Limb (tissue), 2 donors: ENCODE data around the gene APOL6.
A peak's percentile ranks its signal among the peaks of the same experiment; 100 is the strongest.
"Not testable (repeated sequence)": the region's sequence is repeated elsewhere in the genome, so short reads cannot be mapped to it uniquely, and the experiment has no call there.

Experiments
- DNase-seq, 2 donors: peaks; one replicate each; pipeline ENCODE4 v3.0.0-alpha.2; 2016; ENCODE audit errors: extremely low spot score in 2 of 2

Gene APOL6

DNA sequence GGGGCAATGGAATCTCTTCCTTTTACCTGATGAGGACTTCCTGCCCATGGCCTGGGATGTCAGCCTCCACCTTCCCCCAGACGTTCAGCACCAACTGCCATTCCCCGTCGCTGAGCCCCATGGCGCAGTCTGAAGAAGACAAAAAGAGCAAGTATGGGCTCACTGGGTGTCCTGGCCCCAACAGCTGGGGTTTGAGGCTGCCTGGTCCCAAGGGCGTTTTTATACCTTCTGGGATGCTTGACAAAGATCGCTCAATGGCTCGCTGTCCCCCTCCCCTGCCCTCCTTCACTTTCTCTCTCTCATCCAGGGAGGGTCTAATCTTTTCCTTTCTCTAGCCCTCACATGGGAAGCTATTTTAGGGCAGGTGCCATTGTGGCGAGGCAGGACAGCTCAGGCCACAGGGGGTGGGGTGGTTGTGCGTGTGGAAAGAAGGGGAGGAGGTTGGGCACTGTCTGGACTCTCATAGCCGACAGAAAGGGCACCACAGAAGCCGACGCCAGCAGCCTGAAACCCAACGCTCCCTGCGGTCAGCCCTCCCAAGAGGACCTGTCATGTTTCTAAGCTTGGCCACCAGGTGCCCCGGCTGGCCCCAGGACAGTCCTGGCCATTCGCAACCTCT is 31.0 kb upstream of the APOL6 start, which contains the start of gene MB:
Gene MB, minus strand, starts transcription at position 193 of the 619 bp plus-strand sequence. Its CDS starts 72 bp downstream, at position 121.
- no peak for DNase-seq

DNA sequence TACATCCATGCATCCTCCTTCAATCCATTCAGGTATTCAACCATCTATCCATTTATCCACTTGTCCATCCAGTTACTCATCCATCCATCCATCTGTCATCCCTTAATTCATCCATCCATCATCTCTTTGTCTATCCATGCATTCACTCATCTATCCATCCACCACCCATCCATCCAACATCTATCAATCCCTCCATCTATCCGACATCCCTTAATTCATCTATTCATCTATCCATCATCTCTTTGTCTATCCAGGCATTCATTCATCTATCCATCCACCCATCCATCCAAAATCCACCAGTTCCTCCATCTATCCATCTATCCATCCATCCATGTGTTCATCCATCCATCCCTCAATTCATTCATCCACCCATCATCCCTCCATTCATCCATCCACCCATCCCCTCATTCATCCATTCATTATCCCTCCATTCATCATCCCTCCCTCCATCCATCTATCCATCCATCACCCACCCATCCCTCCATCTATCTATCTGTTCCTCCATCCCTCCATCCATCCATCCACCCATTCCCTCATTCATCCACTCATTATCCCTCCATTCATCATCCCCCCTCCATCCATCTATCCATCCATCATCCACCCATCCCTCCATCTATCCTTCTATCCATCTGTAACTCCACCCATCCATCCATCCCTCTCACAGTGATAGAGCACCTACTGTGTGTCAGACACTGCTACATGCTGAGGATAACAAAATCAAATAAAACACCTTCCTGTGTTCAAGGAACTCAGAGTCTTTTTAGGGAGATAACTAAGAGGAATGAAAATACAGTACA is 29.6 kb upstream of the APOL6 start:
- no peak for DNase-seq

DNA sequence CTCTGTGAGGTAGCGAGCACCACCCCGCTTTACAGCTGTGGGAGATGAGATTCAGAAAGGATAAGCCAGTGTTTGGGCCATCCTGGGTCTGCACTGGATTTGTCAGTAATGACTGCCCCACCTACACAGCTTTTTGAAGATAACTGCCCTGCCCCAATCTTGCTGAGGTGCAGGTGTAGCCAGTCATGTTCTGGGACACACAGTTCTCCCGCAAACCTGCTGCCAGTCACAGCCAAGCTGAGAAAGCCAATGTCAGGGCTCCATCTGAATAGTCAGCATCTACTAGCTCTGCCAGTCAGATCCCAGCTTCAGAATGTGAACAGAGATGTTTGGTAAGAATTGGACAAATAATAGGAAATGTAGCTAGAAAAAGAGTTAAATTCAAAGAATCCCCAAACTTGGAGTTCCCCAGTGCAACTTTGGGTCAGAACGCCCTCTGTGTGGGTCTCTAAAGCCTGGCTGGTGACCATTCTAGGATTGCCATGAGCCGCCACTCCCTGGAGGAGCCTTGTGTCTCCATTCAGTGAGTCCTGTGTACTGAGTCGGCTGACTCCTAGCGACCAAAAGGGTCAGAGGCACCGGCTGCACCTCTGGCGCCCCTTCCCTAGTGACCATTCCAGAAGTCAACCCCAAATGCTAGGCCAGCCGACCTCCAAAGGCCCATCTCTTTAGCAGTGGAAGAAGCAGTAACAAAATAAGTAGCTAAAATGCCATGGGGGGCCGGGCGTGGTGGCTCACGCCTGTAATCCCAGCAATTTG is 28.7 kb upstream of the APOL6 start:
- no peak for DNase-seq

DNA sequence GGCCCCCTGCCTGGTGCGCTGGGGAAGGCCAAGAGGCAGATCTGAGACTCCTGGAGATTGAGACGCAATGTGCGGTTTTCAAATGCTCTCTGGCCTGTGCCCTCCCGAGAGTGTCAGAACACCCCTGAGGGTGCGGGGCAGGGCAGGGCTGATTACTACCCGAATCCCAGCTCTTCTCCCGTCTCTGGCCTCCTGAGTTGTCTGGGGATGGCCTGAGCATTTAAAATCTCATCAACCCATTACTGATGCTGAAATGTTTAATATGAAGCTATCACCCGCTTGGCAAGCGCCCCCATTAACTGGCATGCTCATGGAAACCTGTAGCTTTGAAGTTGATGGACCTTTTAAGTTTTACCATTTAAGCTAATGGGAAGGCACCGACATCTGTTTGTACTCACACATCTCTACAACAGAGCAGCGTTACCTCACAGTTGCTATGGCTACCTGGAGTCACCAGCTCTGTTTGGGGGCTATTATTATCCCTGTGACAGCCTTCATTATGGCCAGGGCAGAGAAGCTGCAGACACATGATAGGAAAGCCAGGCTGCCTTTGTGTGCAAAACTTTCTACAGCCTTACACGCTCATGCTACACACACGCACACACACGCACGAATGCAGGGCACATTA is 27.5 kb upstream of the APOL6 start:
- peak; percentile 56 to 70 for DNase-seq

DNA sequence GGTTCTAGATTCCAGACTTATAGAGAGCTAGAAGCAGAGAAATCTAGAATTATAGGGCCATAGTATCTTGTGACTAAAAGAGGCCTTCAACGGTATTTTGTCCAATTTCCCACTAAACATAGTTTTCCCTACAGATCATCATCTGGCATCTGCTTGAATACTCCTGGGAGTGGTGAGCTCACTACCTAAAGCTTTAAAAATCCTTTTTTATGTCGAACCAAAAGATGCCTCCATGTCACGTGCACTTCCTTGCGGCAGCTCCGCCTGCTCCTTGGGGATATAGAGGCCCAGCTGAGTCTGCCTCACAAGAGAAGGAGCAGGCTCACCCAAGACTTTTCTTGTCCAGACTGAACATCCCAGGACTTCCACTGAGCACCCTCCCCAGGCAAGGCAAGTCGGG is 26.8 kb upstream of the APOL6 start:
- DNase-seq = no peak

DNA sequence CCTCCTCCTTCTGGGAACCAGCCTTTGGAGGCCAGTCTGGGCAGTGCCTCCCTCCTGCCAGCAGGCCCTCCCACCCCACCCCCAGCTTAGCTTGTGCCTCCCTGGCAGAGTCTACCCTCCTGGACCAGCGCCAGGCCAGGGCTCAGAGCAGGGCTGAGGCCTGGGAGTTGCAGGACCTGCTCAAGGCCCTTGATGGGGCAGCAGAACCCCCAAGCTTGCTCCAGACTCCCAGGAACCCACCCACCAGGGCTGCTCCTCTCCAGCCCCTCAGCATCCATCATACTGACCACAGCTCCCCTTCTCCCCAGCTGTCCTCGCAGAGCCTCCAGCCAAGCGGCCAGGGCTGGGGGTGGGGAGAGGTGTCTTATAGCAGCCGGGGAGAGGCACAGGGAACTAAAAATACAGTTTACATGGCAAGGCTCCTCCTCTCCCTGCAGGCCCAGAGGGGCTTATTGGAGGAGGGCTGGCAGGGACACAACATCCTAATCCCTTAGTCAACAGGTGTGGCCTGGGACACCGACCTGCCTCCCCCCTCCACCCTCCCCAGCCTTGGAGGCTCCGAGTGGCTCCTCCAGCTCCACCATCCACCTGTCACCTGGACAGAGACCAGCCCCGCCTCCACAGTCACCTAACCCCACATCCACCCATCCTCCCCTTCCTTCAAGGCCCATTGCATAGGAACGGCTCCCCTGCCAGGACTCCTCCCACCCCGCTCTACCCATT is 25.9 kb upstream of the APOL6 start:
- DNase-seq = peak; percentile 50 to 68

DNA sequence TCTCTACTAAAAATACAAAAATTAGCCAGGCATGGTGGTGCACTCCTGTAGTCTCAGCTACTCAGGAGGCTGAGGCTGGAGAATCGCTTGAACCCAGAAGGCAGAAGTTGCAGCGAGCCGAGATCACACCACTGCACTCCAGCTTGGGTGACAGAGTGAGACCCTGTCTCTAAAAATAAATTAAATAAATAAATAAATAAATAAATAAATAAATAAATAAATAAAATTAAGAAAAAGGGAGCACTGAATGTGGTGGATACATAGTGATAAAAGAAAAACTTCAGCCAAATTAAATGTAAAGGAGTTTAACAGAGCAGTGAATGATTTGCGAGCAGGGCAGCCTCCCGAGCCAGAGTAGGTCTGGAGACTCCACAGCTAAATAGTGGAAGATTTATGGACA is 24.4 kb upstream of the APOL6 start:
- DNase-seq = not testable (repeated sequence)

DNA sequence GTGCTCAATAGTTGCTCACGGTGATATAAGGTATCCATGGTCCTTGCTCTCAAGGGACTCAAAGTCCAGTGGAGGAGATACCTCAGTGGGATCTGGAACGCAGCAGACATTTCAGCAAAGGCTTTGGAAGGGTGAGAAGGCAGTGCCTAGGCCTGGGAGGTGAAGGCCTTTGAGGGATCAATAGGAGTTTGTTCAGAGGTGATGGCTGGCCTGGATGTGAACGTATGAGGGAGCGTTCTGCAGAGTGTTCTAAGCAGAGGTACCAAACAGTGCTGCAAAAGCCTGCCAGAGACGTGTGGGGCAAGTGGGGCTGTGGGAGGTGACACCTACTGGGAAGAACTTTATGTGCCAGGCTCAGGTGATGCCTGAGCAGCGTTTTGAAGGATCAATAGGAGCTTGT is 23.7 kb upstream of the APOL6 start:
- no peak for DNase-seq

DNA sequence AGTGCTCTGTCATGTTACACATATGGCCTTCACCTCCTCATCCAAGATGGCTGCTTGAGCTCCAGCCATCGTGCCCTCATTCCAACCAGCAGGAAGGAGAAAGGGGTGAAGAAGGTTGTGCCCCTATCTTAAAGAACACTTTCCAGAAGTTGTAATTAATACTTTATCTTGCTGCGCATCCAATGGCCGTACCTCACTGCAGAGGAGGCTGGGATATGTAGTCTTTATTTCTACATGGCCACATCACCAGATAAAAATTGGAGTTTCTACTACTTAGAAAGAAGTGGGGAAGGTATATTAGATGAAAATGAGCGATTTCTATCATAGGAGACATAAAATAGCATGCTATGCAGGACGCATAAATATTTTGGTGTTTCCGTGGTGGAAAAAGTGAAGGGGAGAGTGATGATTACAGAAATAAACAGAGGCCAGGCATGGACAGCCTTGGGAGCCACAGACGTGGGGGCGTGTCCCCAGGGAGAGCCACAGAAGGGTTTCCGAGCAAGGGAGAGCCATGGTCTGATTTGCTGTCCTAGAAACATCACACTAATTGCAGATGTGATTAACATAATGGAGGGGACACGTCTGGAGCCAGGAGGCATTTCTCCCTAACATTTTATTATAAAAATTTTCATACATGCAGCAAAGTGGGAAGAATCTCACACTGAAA is 22.3 kb upstream of the APOL6 start:
- no peak for DNase-seq

DNA sequence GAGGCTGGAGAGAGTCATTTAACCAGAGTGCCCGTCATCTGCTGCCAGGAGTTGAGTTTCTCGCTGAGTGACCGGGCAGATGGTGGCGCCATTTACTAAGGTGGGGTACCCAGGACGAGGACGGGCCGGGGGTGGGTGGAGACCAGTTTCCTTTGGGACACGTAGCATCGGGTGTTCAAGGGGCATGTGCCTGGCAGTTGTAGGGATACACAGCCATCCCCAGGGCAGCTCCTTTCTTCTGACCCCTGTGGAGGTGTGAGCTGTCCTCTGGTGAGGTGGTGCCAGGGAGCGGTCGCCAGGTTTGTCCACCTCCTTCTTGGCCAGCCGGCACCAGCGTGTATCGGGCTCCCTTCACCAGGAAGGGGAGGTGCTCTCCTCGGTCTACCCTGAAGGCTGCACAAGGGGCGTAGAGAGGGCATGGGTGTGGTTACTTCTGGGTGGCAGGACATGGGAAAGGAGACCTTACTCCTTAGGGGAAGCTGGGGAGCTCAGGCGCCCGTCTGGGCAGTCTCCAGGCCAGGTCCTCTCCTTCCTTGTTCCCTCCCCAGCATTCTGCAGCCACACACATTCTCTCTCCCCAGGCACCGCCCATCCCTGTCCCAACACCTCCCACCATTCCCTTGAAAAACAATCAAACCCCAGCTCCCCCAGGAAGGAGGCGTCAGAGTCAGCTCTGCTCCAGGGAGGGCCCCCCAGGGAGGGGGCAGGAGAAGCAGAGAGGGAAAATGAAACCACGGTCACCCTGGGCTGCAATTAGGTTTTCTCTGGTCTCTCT is 20.8 kb upstream of the APOL6 start:
- DNase-seq = peak in 1 of 2 donors; percentile 75

DNA sequence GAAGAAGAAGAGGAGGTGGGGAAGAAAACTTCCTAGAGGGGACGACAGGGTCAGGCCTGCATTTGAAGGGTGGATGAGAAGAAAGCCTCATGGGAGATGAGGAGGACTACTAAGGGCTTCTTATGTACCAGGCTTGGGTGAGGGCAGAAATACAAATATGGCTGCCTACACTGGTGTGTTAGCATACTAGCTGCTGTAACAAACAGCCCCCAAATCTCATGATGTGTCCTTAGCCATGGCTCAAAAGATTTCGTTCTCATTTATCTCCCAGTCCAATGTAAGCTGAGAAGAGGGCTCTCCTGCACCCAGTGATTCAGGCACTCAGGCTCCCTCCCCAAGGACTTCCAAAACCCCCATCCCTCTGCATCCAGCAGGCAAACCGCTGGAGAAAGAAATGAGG is 19.5 kb upstream of the APOL6 start:
- DNase-seq = no peak

DNA sequence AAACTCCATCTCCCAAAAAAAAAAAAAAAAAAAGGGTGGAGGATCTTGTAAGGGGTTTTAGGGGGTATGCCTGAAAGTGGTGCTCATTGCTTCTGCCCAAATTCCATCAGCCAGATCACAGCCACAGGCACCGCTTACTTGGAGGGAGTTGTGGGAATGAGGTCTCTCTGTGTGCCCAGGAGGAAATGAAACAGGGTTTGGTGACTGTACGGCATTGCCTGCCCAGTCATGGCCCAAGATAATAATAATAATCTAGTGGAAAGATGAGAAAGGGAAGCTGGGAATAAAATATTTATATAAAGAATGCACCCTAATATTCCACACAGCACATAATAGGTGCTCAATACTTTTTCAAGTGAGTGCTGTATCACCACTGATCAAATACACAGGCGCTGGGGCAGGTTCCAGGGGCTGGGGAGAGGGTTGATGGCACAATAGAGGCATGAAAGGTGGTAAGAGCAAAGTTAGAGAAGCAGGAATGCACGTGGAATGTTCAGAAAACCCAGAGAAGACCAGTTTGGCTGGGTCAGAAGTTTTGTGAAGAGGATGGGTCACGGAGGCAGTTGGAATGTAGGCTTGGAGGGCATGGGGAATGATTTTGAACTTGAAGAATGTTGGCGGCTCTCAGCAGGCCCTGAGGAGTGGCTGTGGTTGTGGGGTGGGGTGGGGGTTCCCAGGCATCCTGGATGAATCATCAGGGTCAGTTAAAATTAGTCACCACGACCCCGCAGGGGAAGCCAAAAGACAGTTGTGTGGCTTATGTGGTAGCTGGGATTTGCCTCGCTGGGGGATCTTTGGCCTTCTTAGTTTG is 18.6 kb upstream of the APOL6 start:
- peak in 1 of 2 donors; percentile 54 for DNase-seq

DNA sequence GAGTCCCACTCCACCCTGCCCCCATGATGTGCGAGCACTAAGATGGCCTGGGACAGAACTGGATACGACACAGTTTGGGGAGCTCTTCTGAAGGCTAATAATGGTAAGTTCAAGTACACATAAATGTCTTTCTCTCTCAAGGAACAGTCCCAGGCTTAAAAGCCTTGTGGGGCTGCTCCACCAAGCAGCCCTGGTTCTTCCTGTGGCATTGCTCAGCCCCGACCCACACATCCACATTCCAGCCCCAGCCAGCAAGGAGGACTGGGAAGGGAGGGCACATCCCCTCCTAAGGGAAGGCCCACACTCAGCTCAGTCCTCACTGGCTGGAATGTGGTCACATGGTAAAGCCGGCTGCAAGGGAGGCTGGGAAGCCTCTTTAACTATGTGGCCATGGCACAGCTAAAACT is 17.9 kb upstream of the APOL6 start:
- DNase-seq = no peak

DNA sequence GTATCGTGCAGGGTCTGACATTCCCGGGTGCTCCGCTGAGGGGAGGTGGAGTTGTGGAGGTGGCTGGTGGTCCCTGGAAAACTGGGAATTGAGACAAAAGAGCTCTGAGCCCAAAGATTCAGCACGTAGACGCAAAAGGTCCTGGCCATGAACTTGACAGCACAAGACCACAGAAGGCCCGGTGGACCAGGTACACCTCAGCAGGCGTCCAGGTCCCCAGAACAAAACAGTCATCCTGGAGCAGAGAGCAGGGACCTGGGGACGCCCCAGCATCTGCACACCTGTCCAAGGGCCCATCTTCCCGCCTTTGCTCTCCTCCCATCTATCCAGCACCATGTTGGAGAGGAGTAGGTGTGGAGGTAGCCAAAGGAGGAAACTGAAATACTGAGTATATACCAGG is 17.4 kb upstream of the APOL6 start:
- DNase-seq = no peak

DNA sequence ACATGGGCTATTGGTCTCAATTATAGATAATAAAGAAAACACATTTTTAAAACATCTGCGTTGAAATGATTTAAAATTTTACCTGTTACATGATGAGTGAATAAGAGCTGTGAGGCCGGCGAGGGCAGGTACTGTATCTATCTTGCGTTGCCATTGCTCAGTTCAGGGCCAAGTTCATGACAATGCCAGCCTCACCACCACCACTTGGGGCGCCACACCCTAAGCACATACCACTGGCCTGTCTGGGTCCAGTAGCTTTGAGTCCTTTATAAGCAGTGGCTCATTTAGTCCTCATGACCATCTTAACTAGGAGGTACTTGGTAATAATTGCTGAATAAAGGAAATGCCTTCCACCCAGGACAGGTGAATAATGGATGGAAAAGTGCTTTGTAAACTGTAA is 16.6 kb upstream of the APOL6 start:
- no peak for DNase-seq

DNA sequence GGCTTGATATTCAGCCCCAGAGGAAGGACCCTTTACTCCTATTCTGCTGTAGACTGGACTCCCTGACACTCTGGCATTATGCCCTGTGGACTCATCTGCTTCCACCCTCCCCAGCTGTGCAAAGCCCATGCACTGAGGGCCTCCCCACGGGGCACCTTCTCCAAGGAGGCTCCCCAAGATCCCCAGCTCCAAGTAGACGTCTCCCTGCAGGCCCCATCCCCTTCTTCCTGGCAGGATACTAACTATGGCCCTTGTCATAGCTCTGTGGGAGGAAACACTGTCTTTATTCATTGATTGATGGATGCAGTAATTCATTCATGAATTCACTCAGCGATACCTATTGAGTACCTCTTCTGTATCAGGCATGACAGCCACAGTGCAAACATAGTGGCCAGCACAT is 15.3 kb upstream of the APOL6 start:
- no peak for DNase-seq

DNA sequence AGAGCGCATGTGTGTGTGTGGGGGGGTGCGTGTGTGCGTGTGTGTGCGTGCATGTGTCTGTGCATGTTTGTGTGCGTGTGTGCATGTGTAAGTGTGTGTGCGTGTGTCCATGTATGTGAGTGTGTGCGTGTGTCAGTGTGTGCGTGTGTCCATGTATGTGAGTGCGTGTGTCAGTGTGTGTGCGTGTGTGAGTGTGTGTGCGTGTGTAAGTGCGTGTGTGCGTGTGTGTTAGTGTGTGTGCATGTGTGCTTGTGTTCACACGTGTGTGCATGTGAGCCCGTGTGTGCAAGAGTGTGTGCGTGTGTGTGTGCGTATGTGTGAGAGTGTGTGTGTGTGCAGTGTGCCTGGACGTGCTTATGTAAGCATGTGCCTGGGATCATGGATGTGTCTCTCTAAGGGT is 14.7 kb upstream of the APOL6 start:
- no peak for DNase-seq

DNA sequence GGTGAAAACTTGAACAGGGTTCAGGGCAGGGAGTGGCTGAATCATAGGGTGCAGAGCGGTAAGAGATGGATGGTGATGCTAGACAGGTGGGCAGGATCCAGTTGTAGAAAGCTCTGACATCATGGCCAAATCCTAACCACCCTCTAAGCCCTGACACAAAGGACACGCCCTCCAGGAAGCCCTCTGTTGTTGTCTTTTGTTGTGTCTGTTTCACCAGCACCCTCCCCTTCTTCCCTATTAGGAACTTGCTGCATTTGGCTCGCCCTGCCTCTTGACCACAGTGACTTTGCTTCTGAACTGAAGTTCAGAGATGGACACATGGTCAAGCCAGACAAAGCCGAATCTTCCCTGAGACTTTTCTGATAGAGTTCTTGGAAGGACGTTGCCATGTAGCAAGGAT is 14.2 kb upstream of the APOL6 start:
- no peak for DNase-seq

DNA sequence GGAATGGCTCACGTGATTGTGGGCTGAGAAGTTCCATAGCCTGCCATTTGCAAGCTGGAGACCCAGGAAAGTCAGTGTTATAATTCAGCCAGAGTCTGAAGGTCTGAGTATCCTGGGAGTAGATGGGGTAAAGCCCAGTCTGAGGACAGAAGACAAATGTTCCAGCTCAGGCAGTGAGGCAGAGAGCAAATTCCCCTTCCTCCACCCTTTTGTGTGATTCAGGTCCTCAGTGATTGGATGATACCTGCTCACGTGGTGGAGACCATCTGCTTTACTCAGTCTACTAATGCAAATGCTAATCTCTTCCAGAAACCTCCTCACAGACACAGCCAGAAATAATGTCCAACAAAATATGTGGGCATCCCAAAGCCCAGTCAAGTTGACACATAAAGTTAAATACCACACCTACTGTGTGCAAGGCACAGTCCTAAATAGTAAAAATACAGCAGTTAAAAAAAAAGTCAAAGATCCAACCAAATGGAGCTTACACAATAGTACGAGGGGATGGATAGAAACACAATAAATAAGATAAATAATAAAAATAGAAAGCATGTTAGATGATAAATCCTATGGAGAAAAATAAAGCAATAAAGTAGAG is 13.2 kb upstream of the APOL6 start:
- DNase-seq = no peak
